ENCODE data around the gene NSMCE1. TPM values are rescaled to one million over a fixed set of nuclear protein-coding genes. Genes with fewer than 3 reads are reported as not detected.

Gene NSMCE1
- total and polyA plus RNA-seq, 2 of the 4 experiments (the other 2 are of a cell fraction), result 47.5 to 120 TPM

- H2AK9ac ChIP-seq (replicated peaks; ENCODE audit: low read depth, low read length, poor library complexity), result no peak overlapping the region
- ATAC-seq (ENCODE audit: low read depth) (no peak), DNase-seq (no peak)
- no peak overlapping the region for H4K5ac ChIP-seq (ENCODE audit: low read depth, low read length)
- ChIA-PET CTCF (no interaction called here), POLR2A (ENCODE audit: unreplicated experiment) (no interaction called here)
- no peak overlapping the region for H3K56ac ChIP-seq (ENCODE audit: extremely low read depth, insufficient read depth, low read length)
- no peak overlapping the region for H3K18ac ChIP-seq (ENCODE audit: low read depth, low read length)
- H4K8ac ChIP-seq (ENCODE audit: low read depth in 2 of 2, low read length in 2 of 2), result no peak overlapping the region
- H3K4me2 ChIP-seq (ENCODE audit: low read depth, low read length), result no peak overlapping the region
- no peaks in the 10 kb centered on the region for H3K27me3 ChIP-seq (ENCODE audit: control insufficient read depth, insufficient read depth, low read length)
- no peak overlapping the region for H2AK5ac ChIP-seq (ENCODE audit: low read depth, low read length)
- no peaks in the 10 kb centered on the region for H3K36me3 ChIP-seq (ENCODE audit: control insufficient read depth, insufficient read depth, low read length)
- BruUV-seq (replicated peaks), result no TSS peak
- H4K91ac ChIP-seq (ENCODE audit: insufficient read depth, low read depth, low read length), result no peak overlapping the region
- TF ChIP-seq CTCF (conservative IDR thresholded peaks at IDR 0.05; ENCODE audit: low read depth, low read length), result no peak
- TF ChIP-seq, protein P1, sequence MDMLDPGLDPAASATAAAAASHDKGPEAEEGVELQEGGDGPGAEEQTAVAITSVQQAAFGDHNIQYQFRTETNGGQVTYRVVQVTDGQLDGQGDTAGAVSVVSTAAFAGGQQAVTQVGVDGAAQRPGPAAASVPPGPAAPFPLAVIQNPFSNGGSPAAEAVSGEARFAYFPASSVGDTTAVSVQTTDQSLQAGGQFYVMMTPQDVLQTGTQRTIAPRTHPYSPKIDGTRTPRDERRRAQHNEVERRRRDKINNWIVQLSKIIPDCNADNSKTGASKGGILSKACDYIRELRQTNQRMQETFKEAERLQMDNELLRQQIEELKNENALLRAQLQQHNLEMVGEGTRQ (IDR thresholded peaks at IDR 0.05; ENCODE audit: low read depth, low read length), result no peak
- no peak for TF ChIP-seq NFE2L2 (IDR thresholded peaks at IDR 0.05; ENCODE audit: low read depth, low read length)
- TF ChIP-seq RAD21 (IDR thresholded peaks at IDR 0.05; ENCODE audit: low read length), result no peak
- TF ChIP-seq POLR2A (IDR thresholded peaks at IDR 0.05; ENCODE audit: low read depth, low read length), result no peak
- no peak for TF ChIP-seq ELK1 (IDR thresholded peaks at IDR 0.05; ENCODE audit: borderline replicate concordance, low read depth, low read length)
- TF ChIP-seq CHD1 (IDR thresholded peaks at IDR 0.05; ENCODE audit: low read depth, low read length), result no peak
- no peak for TF ChIP-seq CEBPB (IDR thresholded peaks at IDR 0.05; ENCODE audit: low read depth, low read length)
- TF ChIP-seq RCOR1 (IDR thresholded peaks at IDR 0.05; ENCODE audit: insufficient replicate concordance, low read length), result no peak
- no peak for TF ChIP-seq MAFK (IDR thresholded peaks at IDR 0.05; ENCODE audit: low read depth, low read length)
- TF ChIP-seq FOS (IDR thresholded peaks at IDR 0.05; ENCODE audit: low read depth, low read length), result no peak
- TF ChIP-seq MXI1 (IDR thresholded peaks at IDR 0.05; ENCODE audit: borderline replicate concordance, low read depth, low read length), result no peak
- TF ChIP-seq RFX5 (IDR thresholded peaks at IDR 0.05; ENCODE audit: low read depth, low read length), result no peak
- TF ChIP-seq MAZ (IDR thresholded peaks at IDR 0.05; ENCODE audit: borderline replicate concordance, low read depth, low read length), result no peak
- no peak for TF ChIP-seq BHLHE40 (IDR thresholded peaks at IDR 0.05; ENCODE audit: low read depth, low read length)
- TF ChIP-seq SMC3 (IDR thresholded peaks at IDR 0.05; ENCODE audit: low read depth, low read length), result no peak
- H2BK20ac ChIP-seq (ENCODE audit: low read depth, low read length), result no peak overlapping the region
- peaks cover 8% of the 10 kb centered on the region for H3K4me1 ChIP-seq (ENCODE audit: control insufficient read depth, insufficient read depth, low read length)
- no peak overlapping the region for H3K14ac ChIP-seq (replicated peaks; ENCODE audit: low read depth, low read length)
- WGBS, 2 experiments (ENCODE audit: extremely low coverage in 2 of 2, insufficient read length in 1 of 2), result no CpG with 5 or more reads among the region's 8 CpGs
- H3K27ac ChIP-seq (ENCODE audit: insufficient read depth, low read length), result no peak overlapping the region
- H2AFZ ChIP-seq (replicated peaks; ENCODE audit: low read length, poor library complexity), result no peak overlapping the region
- no peaks in the 10 kb centered on the region for H3K9me1 ChIP-seq (ENCODE audit: insufficient read depth, low read length)
- no peak overlapping the region for H3K4me3 ChIP-seq (ENCODE audit: insufficient read depth, low read depth, low read length)
- H3K9me3 ChIP-seq (ENCODE audit: control insufficient read depth, insufficient read depth, low read length), result peaks cover 3% of the 10 kb centered on the region
- no peak overlapping the region for H3K23ac ChIP-seq (ENCODE audit: low read depth, low read length)
- no peak overlapping the region for H3K9ac ChIP-seq (ENCODE audit: low read depth, low read length)
- H2BK120ac ChIP-seq (ENCODE audit: low read depth, low read length), result no peak overlapping the region
- H3K79me1 ChIP-seq (ENCODE audit: low read depth in 1 of 2, low read length in 2 of 2), result peaks cover 0 to under 1% of the 10 kb centered on the region in 2 experiments; a peak in 1 of 4 replicates
- H4K20me1 ChIP-seq (ENCODE audit: insufficient read depth, low read length), result no peaks in the 10 kb centered on the region
- dilution Hi-C loops (cut with HindIII; ENCODE audit: low sequenced_read_pairs, unreplicated experiment), result no loop called here
- intact Hi-C loops (cut with micrococcal nuclease), result no loop called here
- in situ Hi-C loops (cut with MboI; ENCODE audit: low sequenced_read_pairs), result no loop called here
- no peak overlapping the region for H3K4ac ChIP-seq (ENCODE audit: low read depth, low read length)
- no peak overlapping the region for H2BK15ac ChIP-seq (ENCODE audit: low read depth, low read length)
- no peak overlapping the region for H2BK5ac ChIP-seq (ENCODE audit: low read depth, low read length, poor library complexity, severe bottlenecking)
Observed at GRCh38 chr16:27181019-27181790, 87.4 kb downstream of the NSMCE1 start.
